Calu3 (cell line): ENCODE results near the gene PKIG. TPM values are rescaled to one million over a fixed set of nuclear protein-coding genes. Genes with fewer than 3 reads are reported as not detected.

Source experiments
- BruUV-seq: library from RNA; stranded (reverse); fragments of 400-500 nt; replicated peaks from 2 replicates; lab custom pipeline; 2021; lab: Mats Ljungman, UMichigan
- CTCF ChIA-PET: fragments of 300-600 bp; sonication (Branson Sonifier 250); formaldehyde crosslinking; loops from one replicate; lab custom pipeline; 2022; ENCODE audit warnings: antibody characterized with exemption; lab: Charles Lee
- DNase-seq: peaks from one replicate; pipeline ENCODE4 v3.0.0; 2022
- H3K27ac Mint-ChIP-seq: one replicate; pipeline ENCODE4 v1.8.0; 2022; ENCODE audit warnings: mixed read lengths; ENCODE audit not compliant: unreplicated experiment
- H3K27me3 Mint-ChIP-seq: one replicate; pipeline ENCODE4 v1.8.0; 2022; ENCODE audit warnings: mixed read lengths; ENCODE audit not compliant: unreplicated experiment
- H3K36me3 Mint-ChIP-seq: one replicate; pipeline ENCODE4 v1.8.0; 2022; ENCODE audit warnings: mild to moderate bottlenecking, moderate library complexity, mixed read lengths; ENCODE audit not compliant: insufficient read depth, unreplicated experiment
- H3K4me1 Mint-ChIP-seq: one replicate; pipeline ENCODE4 v1.8.0; 2022; ENCODE audit warnings: mild to moderate bottlenecking, low read depth, mixed read lengths; ENCODE audit not compliant: unreplicated experiment
- H3K4me3 Mint-ChIP-seq: one replicate; pipeline ENCODE4 v1.8.0; 2022; ENCODE audit warnings: mild to moderate bottlenecking, low read depth, moderate library complexity, mixed read lengths; ENCODE audit not compliant: unreplicated experiment
- H3K9me3 Mint-ChIP-seq: one replicate; pipeline ENCODE4 v1.8.0; 2022; ENCODE audit warnings: low read depth, mixed read lengths; ENCODE audit not compliant: unreplicated experiment
- CTCF ChIP-seq: fragments of 200-600 bp; IDR thresholded peaks from one replicate; pipeline ENCODE4 v1.8.0; 2022; ENCODE audit warnings: antibody characterized with exemption; ENCODE audit not compliant: unreplicated experiment
- intact Hi-C: fragments of 100-400 bp; cut with micrococcal nuclease; formaldehyde crosslinking; loops from one replicate; pipeline ENCODE4 v1.10.0; 2022; ENCODE audit not compliant: unreplicated experiment
- total RNA-seq: library from RNA; stranded (reverse); gene quantifications from 2 replicates; pipeline ENCODE4 v1.2.3, GENCODE V29; 2022

The PKIG gene
- total RNA-seq, 1 experiment from 2014 or later, result 6.6 TPM

GRCh38 chr20:44618318-44618731, 35.9 kb downstream of the PKIG start:
- TF ChIP-seq CTCF, result no peak
- no peak overlapping the region for H3K4me3 Mint-ChIP-seq
- CTCF ChIA-PET, result interaction anchor here (0.8 to 1.2 kb wide), 2 partner anchors 8 to 66 kb away, joined by 3 to 7 read pairs; no protein-coding TSS in a partner anchor
- H3K36me3 Mint-ChIP-seq, result no peaks in the 10 kb centered on the region
- BruUV-seq, result no TSS peak
- no peaks in the 10 kb centered on the region for H3K27me3 Mint-ChIP-seq
- DNase-seq, result peak; percentile 30
- intact Hi-C loops, result no loop called here
- no peak overlapping the region for H3K27ac Mint-ChIP-seq
- peaks cover 9% of the 10 kb centered on the region for H3K4me1 Mint-ChIP-seq
- no peaks in the 10 kb centered on the region for H3K9me3 Mint-ChIP-seq

GRCh38 chr20:44619294-44619693, 36.9 kb downstream of the PKIG start:
- Mint-ChIP-seq H3K27ac (no peak overlapping the region), H3K4me3 (no peak overlapping the region), H3K4me1 (peaks cover 9% of the 10 kb centered on the region), H3K36me3 (no peaks in the 10 kb centered on the region), H3K27me3 (no peaks in the 10 kb centered on the region), H3K9me3 (no peaks in the 10 kb centered on the region)
- BruUV-seq, result no TSS peak
- no peak for DNase-seq
- intact Hi-C loops, result no loop called here
- CTCF ChIA-PET, result interaction anchor here (0.6 kb wide), 1 partner anchor 233 kb away, joined by 3 read pairs; no protein-coding TSS in a partner anchor
- TF ChIP-seq CTCF, result no peak

GRCh38 chr20:44620030-44620429, 37.7 kb downstream of the PKIG start:
- H3K4me3 Mint-ChIP-seq, result no peak overlapping the region
- CTCF ChIA-PET, result no interaction called here
- no peak for TF ChIP-seq CTCF
- no peak for DNase-seq
- intact Hi-C loops, result no loop called here
- H3K9me3 Mint-ChIP-seq, result no peaks in the 10 kb centered on the region
- no peaks in the 10 kb centered on the region for H3K27me3 Mint-ChIP-seq
- H3K36me3 Mint-ChIP-seq, result no peaks in the 10 kb centered on the region
- peaks cover 9% of the 10 kb centered on the region for H3K4me1 Mint-ChIP-seq
- no TSS peak for BruUV-seq
- H3K27ac Mint-ChIP-seq, result no peak overlapping the region

GRCh38 chr20:44621325-44621724, 38.9 kb downstream of the PKIG start:
- no peak overlapping the region for H3K27ac Mint-ChIP-seq
- TF ChIP-seq CTCF, result no peak
- BruUV-seq, result no TSS peak
- DNase-seq, result no peak
- CTCF ChIA-PET, result interaction anchor here (0.5 kb wide), 1 partner anchor 18 kb away, joined by 5 read pairs; no protein-coding TSS in a partner anchor
- intact Hi-C loops, result no loop called here
- no peaks in the 10 kb centered on the region for H3K9me3 Mint-ChIP-seq
- no peaks in the 10 kb centered on the region for H3K27me3 Mint-ChIP-seq
- H3K36me3 Mint-ChIP-seq, result no peaks in the 10 kb centered on the region
- H3K4me3 Mint-ChIP-seq, result no peak overlapping the region
- peaks cover 9% of the 10 kb centered on the region for H3K4me1 Mint-ChIP-seq
